ENCODE data around the gene ANO10. TPM values are rescaled to one million over a fixed set of nuclear protein-coding genes. Genes with fewer than 3 reads are reported as not detected.

The ANO10 gene
- total and polyA plus RNA-seq, 2 donors (not counting 1 experiment from before 2014, with no cell fraction given) = 1.9 to 10.6 TPM

Small RNA genes within 50 kb of the gene (small RNA-seq; reads per million reads assigned to genes)
- not detected for gene RF00019 (ENCODE audit: insufficient read length, low read depth, low replicate concordance)

Other genes starting within 250 kb of the ANO10 start
- 11.0 and 12.1 TPM in 2 replicates for gene ABHD5, start 68.9 kb upstream of the ANO10 start, total RNA-seq
- gene ABHD5, start 68.9 kb upstream of the ANO10 start, polyA plus RNA-seq = 4.7 and 5.8 TPM in 2 replicates

Measured in B cell (primary cell).